Measurements from ENCODE around the gene DAAM1. TPM values are rescaled to one million over a fixed set of nuclear protein-coding genes. Genes with fewer than 3 reads are reported as not detected.

Gene DAAM1
- polyA plus RNA-seq, 1 donor from 2014 or later = 161 TPM

- no peaks in the 10 kb centered on the region for H3K79me2 ChIP-seq (replicated peaks; ENCODE audit: insufficient read depth, low read length)
- no peak overlapping the region for H2AFZ ChIP-seq (ENCODE audit: low read depth, low read length)
- no peaks in the 10 kb centered on the region for H3K36me3 ChIP-seq (ENCODE audit: insufficient read depth, low read length)
- no peak overlapping the region for H3K27ac ChIP-seq (ENCODE audit: low read length)
- no peak overlapping the region for H3K4me3 ChIP-seq (ENCODE audit: low read length)
- no peaks in the 10 kb centered on the region for H3K9me2 ChIP-seq (ENCODE audit: insufficient read depth, low read length)
- no peaks in the 10 kb centered on the region for H3F3A ChIP-seq (ENCODE audit: insufficient read depth, low read length, poor library complexity, severe bottlenecking)
- H3K27me3 ChIP-seq (ENCODE audit: insufficient read depth, low read depth, low read length) = no peaks in the 10 kb centered on the region
- H4K20me1 ChIP-seq (ENCODE audit: insufficient read depth) = no peaks in the 10 kb centered on the region
- H3K9me3 ChIP-seq (ENCODE audit: low read length) = no peaks in the 10 kb centered on the region
- TF ChIP-seq TAF1 (IDR thresholded peaks at IDR 0.05; ENCODE audit: low read depth) (no peak), EZH2 (IDR thresholded peaks at IDR 0.05; ENCODE audit: borderline replicate concordance, insufficient read depth, low read length, poor library complexity, severe bottlenecking) (no peak), SMC3 (conservative IDR thresholded peaks at IDR 0.05; ENCODE audit: poor library complexity) (no peak), POLR2AphosphoS5 (IDR thresholded peaks at IDR 0.05) (no peak), MXI1 (conservative IDR thresholded peaks at IDR 0.05; ENCODE audit: poor library complexity, severe bottlenecking) (no peak), RAD21 (conservative IDR thresholded peaks at IDR 0.05) (no peak), EP300 (conservative IDR thresholded peaks at IDR 0.05; ENCODE audit: poor library complexity, severe bottlenecking) (no peak)
- TF ChIP-seq, protein P1, sequence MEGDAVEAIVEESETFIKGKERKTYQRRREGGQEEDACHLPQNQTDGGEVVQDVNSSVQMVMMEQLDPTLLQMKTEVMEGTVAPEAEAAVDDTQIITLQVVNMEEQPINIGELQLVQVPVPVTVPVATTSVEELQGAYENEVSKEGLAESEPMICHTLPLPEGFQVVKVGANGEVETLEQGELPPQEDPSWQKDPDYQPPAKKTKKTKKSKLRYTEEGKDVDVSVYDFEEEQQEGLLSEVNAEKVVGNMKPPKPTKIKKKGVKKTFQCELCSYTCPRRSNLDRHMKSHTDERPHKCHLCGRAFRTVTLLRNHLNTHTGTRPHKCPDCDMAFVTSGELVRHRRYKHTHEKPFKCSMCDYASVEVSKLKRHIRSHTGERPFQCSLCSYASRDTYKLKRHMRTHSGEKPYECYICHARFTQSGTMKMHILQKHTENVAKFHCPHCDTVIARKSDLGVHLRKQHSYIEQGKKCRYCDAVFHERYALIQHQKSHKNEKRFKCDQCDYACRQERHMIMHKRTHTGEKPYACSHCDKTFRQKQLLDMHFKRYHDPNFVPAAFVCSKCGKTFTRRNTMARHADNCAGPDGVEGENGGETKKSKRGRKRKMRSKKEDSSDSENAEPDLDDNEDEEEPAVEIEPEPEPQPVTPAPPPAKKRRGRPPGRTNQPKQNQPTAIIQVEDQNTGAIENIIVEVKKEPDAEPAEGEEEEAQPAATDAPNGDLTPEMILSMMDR (IDR thresholded peaks at IDR 0.05; ENCODE audit: poor library complexity, severe bottlenecking) = no peak
- TF ChIP-seq, protein P2, sequence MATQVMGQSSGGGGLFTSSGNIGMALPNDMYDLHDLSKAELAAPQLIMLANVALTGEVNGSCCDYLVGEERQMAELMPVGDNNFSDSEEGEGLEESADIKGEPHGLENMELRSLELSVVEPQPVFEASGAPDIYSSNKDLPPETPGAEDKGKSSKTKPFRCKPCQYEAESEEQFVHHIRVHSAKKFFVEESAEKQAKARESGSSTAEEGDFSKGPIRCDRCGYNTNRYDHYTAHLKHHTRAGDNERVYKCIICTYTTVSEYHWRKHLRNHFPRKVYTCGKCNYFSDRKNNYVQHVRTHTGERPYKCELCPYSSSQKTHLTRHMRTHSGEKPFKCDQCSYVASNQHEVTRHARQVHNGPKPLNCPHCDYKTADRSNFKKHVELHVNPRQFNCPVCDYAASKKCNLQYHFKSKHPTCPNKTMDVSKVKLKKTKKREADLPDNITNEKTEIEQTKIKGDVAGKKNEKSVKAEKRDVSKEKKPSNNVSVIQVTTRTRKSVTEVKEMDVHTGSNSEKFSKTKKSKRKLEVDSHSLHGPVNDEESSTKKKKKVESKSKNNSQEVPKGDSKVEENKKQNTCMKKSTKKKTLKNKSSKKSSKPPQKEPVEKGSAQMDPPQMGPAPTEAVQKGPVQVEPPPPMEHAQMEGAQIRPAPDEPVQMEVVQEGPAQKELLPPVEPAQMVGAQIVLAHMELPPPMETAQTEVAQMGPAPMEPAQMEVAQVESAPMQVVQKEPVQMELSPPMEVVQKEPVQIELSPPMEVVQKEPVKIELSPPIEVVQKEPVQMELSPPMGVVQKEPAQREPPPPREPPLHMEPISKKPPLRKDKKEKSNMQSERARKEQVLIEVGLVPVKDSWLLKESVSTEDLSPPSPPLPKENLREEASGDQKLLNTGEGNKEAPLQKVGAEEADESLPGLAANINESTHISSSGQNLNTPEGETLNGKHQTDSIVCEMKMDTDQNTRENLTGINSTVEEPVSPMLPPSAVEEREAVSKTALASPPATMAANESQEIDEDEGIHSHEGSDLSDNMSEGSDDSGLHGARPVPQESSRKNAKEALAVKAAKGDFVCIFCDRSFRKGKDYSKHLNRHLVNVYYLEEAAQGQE (IDR thresholded peaks at IDR 0.05; ENCODE audit: borderline replicate concordance) = no peak
- no peak overlapping the region for H3K9ac ChIP-seq (ENCODE audit: low read length)
- H3K4me2 ChIP-seq (ENCODE audit: low read length) = no peak overlapping the region
Observed at GRCh38 chr14:59419303-59419702, 230.8 kb downstream of the DAAM1 start.

Data from neural cell (in vitro differentiated cells).